Measurements from ENCODE around the gene YWHAH.

Gene YWHAH

DNA sequence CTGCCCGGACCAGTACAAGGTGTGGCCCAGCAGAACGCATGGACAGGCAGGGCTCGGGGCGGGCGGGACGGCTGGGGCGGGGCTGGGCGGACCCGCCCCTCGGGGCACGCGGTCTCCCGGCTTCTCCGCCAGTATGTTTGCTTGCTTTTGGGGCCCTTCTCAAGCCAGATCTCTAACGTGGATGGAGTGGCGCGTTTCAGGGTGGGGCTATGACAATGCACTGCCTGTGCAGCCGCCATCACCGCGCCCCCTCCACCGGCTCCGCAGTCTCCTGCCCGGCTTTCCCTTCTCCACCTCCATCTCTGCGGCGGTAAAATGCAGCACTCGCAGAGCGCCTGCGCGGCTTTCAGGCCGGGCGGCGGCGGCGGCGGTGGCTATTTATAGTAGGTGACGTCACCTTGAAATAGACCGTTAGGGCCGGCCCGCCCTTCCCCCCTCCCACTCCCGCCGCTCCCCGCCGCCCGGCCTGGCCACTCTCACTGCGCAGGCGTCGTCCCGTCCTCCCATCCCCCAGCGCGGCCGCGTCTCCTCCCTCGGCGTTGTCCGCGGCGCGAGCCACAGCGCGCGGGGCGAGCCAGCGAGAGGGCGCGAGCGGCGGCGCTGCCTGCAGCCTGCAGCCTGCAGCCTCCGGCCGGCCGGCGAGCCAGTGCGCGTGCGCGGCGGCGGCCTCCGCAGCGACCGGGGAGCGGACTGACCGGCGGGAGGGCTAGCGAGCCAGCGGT lies at the start of gene YWHAH:
TSS of gene YWHAH (plus strand) at position 558 of the 722 bp plus-strand sequence. CDS start 199 bp downstream, outside the sequence.
- DNase-seq (ENCODE audit: low read depth), result peak; percentile 83

DNA sequence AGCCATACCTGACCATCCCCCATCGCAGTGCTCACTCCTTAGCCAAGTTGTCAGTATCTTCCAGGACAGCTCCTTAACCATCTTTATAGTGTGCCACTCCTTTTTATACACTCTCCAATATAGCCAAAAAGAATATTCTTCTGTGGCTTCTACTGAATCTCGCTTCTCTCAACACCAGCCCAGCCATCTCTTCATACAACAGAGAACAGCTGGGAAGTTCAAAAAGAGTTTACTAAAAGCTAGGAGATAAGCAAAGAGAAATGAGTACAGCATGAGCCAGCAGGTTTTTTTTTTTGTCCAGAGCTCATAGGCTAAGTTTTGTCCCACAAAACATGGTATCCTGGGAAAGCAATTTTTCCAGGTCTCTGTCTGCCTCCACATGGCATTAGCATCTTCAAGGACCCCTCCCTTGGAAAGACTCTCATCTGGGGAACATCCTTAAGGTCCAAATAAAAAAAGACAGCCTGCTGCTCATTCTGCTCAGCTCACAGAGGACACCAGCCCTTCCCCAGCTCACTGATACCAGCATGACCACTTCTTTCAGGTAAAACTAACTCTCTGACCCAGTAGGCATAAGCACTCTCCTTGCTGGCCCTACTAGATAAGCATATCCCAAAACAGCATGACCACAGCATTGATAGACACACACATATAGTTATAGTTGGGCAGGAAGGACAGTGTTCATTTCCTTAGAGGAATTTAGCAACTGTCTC lies 48.8 kb upstream of the YWHAH start:
- no peak for DNase-seq (ENCODE audit: low read depth)

DNA sequence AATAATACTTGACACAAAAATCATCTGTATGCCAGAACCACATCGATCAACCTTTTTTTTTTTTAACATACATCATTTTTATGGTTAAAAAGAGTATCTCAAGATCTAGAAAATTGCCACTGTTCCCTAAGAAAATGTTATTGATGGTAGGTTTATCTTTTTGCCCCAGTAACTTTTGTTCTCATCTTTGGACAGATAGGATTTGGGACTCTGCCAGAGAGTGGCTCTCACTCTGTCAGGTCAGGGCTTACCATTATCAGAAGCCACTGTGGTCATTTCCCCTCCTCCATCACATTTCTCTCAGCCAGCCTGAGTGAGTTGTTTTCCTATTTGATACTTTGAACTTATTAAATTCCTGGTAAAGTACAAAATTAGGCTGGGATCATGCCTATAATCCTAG lies 47.9 kb upstream of the YWHAH start:
- no peak for DNase-seq (ENCODE audit: low read depth)

DNA sequence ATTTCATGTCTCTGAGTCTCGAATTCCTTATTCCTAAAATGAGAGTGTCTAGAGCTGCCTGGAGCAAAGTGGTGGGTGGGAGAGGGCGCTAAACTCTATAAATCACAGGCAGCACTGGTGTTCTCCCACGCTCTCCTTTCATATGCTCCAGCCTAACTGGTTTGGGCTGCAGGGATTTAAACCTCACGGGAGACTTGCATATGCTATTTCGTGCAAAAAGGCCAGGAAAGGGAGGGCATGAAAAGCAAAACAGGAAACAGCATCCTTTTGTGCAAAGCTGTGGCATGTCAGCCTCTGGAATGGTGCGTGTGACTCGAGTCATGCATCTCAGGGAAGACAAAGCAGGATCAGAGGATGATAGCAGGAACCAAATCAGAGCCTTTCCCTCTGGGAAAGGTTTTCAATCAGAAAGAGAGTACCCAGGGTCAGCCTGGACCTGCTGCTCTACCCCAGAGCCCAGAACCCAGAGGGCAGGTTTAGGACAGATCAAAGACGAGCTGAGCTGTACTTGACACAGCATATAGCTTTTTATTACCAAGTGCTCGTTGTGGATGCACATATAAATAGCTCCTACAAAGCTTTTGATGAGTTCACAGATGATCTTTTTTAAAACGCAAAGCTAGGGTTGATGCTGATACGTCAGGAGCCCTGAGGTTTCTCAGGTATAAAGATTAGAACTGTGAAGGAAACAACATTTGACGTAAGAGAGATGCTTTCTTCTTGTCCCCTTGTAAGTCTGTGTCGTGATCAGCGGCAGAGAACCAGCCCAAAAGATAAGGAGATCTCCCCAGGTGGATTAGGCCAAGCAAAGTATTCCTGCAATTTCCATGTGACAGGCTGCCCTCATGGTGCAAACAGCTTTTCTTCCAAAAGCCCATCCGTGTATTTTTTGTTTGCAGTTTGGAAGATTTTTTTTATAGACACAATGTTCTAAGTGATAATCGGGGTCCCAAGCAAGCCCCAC lies 46.2 kb upstream of the YWHAH start:
- DNase-seq (ENCODE audit: low read depth), result no peak

DNA sequence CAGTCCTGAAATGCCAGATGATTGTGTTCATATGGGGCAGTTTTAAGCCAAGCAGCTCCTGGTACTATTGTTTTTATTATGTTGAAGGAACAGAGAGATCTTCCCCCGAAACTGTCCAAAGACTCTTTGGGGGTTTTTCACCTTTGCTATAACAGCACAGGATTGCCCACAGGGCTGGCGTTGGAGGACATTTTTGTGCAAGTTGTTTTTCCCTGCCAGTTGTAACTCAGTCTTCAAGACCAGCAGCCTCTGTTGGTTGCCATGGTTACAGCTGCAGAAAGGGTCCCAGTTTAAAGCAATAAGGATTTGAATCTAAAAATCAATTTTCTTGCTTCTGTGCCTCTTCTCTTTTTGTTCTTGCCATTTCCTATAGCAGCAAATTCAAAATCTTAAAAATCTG lies 45.4 kb upstream of the YWHAH start:
- no peak for DNase-seq (ENCODE audit: low read depth)

DNA sequence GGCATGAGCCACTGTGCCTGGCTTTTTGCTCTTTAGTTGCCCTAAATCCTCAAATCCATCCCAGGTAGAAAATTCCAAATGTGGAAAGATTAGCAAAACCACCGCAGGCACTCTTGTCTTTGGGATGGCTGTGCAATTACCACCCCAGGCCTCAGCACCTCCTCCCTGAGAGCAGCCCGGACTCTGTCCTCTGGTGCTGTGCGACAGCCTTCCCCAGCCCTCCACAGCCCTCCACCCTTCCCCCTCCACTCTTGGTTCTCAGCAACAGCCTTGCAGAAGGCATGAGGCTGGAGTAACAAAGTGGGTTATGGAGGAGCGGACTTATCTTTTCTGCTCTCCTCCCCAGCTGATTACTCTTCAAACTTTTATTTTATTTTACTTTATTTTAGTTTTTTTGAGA lies 44.7 kb upstream of the YWHAH start:
- DNase-seq (ENCODE audit: low read depth), result no peak

DNA sequence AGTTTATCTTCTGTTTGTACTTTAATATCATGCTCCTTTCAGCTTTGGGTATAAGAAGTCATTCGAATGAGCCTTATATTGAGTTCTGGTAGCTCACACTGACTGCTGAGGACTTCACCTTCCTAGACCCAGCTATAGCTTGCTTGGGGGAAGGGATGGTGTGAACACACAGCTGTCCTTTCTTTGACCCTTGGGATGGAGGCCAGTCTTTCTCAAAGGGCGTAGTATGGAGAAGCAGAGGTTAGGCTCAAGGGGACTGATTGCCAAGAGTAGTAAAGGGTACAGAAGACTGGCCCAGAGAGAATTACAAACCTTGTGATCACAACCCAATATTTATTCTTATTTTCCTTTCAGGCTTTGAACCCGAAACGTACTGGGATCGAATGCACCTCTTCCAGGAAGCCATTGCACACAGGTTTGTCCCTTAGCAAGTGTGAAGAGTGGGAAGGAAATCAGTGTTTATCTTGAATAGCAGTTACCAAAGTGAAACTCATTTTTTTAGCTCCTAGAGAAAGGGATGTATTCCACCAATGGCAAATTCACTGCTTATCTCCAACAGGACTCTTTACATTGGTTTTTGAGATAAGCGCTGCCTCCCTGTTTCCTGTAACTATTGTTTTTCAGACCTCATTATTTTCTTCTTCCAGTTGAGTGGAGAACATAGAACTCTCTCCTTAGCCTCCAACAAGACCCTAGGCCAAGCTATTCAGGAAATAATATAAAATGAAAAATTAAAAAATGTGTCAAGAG lies 42.8 kb upstream of the YWHAH start:
- no peak for DNase-seq (ENCODE audit: low read depth)

DNA sequence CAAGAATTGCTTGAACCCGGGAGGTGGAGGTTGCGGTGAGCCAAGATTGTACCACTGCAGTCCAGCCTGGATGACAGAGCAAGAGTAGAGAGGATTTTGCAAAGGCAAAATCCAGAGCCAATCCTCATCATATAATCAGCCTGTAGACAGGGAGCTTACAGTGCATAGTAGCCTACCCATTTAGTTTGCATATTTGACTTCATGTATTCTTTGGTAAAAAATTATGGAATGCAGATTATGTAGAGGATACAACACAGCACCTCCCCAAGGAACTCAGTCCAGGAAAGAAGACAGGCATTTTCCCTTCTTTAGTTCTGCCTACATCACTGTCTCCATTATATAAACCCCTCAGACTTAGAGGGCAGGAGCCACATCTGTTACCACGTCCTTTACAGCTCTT lies 39.7 kb upstream of the YWHAH start:
- DNase-seq (ENCODE audit: low read depth), result no peak

DNA sequence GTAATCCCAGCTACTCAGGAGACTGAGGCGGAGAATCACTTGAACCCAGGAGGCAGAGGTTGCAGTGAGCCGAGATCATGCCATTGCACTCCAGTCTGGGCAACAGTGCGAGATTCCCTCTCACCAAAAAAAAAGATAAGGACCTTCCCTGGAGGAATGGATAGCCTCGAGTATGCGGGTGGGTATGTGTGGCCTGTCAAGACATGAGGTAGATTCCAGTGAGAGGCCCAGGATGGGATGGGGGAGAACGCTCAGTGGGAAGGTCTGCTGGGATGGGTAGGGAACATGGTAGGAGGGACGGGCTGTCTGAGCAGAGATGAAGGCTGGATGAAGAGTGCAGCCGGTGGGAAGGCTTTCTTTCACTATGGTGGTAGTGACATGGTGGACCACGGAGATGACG lies 39.0 kb upstream of the YWHAH start:
- DNase-seq (ENCODE audit: low read depth), result no peak

DNA sequence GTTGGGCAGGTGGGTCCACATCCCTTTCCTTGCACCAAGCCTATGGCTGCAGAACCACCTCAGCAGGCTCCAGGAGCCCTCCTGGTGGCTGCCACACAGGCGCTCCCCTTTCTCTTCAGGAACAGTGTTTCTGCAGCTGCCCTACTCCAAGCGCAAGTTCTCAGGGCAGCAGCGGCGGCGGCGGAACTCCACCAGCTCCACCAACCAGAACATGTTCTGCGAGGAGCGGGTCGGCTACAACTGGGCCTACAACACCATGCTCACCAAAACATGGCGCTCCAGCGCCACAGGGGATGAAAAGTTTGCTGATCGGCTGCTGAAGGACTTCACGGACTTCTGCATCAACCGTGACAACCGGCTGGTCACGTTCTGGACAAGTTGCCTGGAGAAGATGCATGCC lies 38.2 kb upstream of the YWHAH start:
- DNase-seq (ENCODE audit: low read depth), result no peak

DNA sequence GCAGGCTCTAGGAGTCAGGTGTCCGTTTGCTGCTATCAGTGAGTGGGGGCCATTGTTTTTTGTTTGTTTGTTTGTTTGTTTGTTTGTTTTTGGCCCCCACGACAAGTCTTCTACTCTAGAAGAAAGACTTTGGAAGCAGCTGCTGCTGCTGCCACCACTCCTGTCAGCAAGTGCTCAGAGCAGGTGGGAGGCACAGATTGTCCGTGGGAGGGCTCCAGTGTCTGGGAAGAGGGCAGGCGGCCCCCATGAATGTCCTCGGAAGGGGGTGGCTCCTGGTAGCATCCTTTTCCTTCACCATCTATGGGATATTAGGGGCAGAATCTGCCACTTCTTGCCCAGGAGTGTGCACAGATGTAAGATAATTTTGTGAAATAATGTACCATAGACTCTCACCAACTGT lies 37.8 kb upstream of the YWHAH start:
- no peak for DNase-seq (ENCODE audit: low read depth)

DNA sequence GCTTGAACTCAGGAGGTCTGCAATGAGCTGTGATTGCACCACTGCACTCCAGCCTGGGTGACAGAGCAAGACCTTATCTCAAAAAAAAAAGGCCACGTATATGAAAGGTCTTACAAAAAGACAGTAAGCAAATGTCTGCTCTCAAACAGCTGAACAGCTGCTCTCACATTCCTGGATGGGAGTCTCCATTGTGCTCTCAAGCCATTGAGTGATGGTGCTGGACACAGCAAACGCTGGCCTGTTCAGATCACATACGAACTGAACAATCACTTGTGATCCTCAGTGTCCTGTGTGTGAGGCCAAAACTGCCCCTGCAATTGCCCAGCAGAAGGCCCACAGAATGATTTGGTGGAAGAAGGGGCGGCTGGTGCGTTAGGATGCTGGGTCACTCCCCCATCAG lies 34.4 kb upstream of the YWHAH start:
- no peak for DNase-seq (ENCODE audit: low read depth)

DNA sequence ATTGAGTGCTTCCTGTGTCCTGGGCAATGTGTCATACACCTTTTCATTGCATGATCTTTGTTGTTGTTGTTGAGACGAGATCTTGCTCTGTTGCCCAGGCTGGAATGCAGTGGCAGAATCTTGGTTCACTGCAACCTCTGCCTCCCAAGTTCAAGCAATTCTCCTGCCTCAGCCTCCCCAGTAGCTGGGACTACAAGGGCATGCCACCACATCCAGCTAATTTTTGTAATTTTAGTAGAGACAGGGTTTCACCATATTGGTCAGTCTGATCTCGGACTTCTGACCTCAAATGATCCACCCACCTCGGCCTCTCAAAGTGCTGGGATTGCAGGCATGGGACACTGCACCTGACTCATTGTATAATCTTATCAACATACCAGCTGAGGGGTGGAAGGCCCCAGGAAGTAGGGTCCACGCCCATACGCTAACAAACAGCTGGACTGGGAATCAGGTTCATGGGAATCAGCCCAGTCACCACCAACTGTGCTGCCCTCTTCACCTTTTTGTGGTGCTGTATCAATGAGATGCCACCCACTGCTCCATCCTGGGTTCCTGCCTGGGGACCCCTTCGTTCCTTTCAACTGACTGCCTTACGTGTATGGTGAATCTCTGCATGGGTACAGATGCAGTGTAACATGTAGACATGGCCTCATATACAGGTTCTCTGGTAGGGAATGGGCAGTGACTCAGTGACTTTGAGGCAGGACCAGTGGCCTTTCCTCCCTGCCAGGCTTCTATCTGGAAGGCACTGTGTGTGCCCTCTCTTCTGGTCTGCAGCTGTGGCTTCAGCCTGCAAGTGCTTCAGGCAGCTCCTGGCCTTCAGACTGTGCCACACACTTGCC lies 32.5 kb upstream of the YWHAH start:
- DNase-seq (ENCODE audit: low read depth), result no peak

DNA sequence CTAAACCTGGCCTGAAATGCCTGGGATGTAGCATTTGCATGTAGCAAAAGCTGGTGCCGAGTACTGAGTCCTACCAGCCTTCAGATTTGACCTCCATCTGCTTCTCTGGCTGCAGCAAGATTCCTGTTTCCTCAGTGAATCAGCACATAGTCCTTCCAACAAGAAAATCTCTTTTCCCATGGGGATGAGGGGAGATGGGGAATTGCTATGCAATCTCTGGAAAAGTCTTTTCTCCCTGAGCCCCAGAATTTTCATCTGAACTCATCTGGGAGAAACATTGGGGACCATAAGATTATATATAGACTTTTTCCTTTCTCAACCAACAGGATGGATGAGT lies 32.0 kb upstream of the YWHAH start:
- no peak for DNase-seq (ENCODE audit: low read depth)

DNA sequence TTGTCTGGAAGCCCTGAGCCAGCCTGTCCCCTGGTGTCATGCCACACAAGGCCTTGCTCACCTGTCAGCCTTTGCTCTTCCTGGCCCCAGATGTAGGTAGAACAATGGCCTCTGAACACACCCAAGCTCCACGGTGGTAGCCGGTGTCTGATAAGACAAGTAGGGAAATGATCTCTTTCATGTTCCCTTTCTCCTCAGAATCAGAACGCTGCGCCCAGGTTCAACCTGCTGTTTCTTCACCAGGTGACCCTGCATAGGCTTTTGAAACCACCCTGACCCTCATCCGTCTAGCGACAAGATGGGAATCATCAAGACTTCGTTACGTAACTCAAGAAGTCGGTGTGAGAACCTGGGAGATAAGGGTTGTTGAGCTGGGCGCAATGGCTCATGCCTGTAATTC lies 28.7 kb upstream of the YWHAH start:
- DNase-seq (ENCODE audit: low read depth), result no peak

DNA sequence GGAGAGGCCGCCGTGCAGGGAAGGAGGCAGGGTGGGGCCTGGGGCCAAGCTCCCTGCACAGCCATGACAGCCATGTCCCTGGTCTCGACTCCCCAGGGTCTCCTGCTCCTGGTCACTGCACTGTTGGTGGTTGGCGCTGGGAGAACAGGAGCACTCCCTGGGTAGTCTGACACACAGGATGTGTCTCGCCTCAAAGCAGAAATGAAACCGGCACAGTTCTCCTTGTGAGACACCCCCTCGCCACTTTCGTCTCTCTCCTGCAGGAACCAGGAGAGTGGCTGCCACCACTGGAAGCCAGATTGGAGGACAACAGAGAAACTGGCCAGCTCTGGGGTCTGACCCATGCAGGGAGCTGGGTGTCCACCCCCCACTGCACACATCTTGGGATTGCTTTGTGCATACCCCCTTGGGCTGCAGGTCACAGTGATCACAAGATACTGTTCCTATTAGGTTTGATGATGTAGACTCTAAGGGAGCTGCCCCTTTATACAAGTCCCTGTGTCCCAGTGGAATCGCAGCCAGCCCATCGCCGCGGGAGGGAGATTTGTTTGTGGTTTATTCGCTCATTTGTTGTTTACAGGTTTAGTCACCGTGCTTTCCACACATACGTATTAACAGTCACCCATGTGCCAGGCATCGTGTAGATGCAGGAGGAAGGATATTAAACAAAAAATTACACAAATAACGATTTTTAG lies 27.0 kb upstream of the YWHAH start:
- no peak for DNase-seq (ENCODE audit: low read depth)

DNA sequence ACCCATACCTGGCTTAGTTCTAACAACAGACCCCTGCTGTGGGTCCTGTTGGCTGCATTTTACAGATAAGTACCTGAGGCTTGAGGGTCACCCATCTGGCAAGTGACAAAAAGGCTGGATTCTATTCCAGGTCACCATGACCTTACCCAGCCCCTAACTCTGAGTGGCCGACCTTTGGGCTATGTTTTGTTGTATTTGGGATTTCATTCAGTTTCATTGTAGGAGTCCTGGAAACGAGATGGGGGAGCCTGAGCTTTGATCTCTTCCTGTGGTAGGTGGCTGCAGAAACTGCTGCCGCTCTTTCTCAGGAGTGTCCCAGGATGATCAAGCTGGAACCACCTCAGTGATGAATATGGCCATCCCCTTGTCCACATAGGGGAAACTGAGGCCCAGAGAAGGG lies 24.6 kb upstream of the YWHAH start:
- DNase-seq (ENCODE audit: low read depth), result no peak

DNA sequence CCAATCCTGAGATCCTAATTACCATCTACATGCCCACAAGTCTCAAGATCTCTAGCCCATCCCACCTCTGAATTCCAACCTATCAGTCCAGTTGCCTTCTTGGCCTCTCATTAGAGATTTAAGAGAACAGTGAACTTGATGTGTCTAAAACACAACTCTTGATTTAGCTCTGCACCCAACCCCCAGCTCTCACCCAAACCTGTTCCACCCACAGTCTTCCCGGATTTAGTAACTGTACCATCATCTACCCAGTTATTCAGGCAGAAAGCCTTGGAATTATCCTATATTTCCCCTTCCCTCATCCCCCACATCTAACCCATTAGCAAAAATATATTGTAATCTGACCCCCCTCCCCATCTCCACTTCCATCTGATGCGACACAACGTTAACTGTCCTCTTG lies 24.0 kb upstream of the YWHAH start:
- DNase-seq (ENCODE audit: low read depth), result no peak

DNA sequence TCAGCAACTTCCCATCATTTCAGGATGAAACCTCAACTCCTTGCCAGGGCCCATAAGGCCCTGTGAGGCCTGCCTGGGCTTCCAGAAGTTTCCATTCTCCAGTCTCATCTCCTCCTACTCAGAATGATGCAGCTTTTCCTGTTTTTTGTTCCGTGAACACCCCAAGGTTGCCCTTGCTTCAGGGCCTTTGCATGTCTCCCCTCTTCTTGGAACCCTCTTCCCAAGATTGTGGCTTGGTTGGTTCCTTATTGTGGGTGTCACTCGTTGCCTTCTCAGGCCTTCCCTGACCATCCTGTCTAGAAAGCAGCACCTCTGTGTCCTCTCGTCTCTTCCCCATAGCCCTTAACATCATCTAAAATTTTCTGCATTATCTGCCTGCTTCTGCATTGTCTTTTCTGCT lies 23.2 kb upstream of the YWHAH start:
- no peak for DNase-seq (ENCODE audit: low read depth)

DNA sequence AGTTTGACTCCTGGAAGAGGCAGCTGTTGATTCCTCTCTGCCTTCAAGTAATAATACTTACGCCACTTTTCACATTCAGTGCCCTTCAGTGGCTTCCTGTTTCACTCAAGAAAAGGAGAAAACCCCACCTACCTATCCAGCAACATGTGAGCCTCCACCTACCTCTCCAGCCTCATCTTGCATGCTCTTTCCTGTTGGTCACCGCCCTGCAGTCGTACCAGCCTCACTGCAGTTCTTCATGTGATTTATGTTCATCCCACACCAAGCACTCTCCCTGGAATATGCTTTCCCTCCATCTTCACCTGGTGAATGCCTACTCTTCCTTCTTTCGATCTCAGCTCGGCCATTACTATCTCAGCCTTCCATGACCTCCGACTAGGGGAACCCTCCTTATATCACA lies 21.8 kb upstream of the YWHAH start:
- no peak for DNase-seq (ENCODE audit: low read depth)

DNA sequence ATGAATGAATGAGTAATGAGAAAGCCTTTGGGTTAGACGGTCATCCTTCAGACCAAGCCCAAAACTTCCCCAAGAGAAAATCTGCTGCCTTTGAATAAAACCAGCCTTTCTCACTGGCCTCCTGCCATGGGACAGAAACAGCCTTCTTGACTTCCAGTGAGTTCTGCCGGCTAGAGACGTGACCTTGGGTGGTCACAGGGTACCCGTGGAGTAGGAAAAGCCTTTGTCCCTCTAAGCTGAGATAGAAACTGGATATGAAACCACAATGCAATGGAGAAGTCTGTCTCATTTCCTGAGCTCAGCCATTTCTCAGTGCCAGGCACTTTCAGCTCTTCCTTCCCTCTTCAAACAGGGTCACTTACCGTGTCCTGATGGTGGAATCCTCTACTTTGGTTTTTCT lies 21.2 kb upstream of the YWHAH start:
- no peak for DNase-seq (ENCODE audit: low read depth)
